CD4-positive, alpha-beta T cell treated with Interleukin-12 subunit alpha and Interleukin-12 subunit beta, for 1 hour (primary cell): ENCODE measurements around the gene RGR.
"Not testable (repeated sequence)": the region's sequence is repeated elsewhere in the genome, so short reads cannot be mapped to it uniquely, and the experiment has no call there.

ENCODE experiments used
- DNase-seq: peaks from one replicate; pipeline ENCODE4 v3.0.0-alpha.2; 2020

Gene RGR

GRCh38 chr10:84261236-84261915 lies 16.5 kb downstream of the RGR start:
- no peak for DNase-seq

GRCh38 chr10:84262190-84262956 lies 17.5 kb downstream of the RGR start:
- no peak for DNase-seq

DNA sequence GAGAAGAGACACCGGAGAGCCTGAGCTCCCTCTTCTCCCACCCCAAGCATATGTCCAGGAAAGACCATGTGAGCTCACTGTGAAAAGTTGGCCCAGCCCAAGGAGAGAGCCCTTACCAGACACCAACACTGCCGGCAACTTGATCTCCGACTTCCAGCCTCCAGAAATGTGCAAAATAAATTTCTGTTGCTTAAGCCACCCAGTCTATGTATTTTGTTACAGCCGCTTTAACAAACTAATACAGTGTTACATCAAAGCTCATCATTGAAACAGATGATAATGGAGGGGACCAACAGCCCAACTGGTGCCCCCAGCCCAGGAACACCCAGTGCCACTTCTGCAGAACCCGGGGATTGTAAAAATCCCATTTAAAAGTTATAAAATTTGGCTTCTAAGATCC lies 18.9 kb downstream of the RGR start:
- no peak for DNase-seq

DNA sequence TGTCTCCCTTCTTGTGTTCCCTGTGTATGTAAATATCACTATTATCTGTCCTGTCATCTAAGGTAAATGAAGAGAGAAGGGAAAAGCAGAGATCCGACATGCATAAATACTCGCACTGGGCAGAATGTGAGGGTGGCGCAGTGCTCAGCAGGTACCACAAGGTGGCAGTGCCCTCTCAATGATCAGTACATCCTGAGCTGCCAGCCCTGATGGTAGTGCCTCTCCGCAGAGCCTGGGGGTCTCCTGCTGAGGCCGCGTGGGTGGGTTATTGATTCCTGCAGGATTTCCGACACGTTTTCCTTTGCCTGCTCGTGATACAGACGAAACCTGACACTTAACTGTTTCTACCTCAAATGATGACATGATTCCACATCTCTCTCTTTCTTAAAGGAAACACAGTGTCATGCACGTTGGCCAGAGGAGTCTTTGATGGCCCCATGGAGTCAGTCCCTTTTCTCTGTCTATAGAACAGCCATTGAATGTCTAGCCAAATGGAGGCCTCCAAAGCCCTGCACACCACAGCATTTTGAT lies 19.8 kb downstream of the RGR start:
- peak; percentile 69 for DNase-seq

GRCh38 chr10:84265418-84265817 lies 20.6 kb downstream of the RGR start:
- no peak for DNase-seq

- peak; percentile 57 for DNase-seq
Measured at GRCh38 chr10:84267503-84268126, 22.8 kb downstream of the RGR start.

DNA sequence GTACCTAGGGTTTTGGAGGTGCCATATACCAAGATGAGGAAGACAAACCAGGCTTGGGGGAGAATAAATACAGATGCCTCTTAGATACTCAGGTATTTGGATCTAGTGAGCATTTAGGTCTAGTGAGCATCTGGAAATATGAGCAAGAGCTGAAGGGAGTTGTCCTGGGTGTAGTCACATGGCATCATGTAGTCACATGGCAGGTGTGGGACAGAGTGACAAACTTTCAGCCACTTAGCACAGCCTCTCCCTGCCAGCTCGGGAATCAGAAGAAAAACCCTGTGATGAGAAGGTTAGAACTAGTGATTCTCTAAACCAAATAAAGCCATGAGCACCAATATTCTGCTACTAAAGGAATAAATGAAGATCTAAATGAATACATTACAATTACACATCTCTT lies 24.3 kb downstream of the RGR start:
- no peak for DNase-seq

DNA sequence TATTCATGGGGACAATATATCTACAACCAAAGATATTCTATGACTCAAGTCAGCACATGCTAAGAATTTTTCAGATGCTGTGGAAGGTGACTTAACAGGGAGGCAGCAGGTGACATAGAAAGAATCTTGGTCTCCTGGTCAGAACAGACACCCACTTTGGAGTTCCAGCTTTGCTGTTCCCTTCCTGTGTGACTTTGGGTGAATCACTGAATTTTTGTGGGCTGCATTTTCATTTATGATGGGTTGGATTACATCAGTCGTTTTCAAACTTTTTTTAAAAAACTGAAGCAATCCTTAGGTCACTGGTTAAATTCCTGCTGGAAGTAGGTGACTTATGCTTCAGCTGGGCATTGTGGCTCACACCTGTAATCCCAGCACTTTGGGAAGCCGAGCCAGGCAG lies 24.9 kb downstream of the RGR start:
- no peak for DNase-seq

DNA sequence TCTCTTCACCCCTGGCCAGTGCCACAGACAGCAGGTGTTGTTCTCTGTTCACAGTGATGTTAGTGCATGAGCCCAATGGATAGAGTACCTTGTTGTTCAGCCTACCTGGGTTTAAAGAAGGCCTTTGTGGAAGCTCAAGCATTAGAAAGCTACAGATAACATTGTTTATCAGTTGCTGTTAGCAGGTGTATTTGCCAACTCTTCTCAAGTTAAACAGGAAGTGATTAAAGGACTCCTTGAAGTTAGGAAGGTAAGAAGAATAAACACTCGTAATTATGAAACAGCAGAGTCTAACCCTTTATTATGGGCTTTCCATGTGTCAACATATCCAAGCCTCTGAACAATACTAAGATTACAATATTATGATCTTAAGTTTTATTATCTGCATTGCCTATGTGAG lies 25.9 kb downstream of the RGR start:
- no peak for DNase-seq

GRCh38 chr10:84279876-84280475 lies 35.1 kb downstream of the RGR start:
- not testable (repeated sequence) for DNase-seq

DNA sequence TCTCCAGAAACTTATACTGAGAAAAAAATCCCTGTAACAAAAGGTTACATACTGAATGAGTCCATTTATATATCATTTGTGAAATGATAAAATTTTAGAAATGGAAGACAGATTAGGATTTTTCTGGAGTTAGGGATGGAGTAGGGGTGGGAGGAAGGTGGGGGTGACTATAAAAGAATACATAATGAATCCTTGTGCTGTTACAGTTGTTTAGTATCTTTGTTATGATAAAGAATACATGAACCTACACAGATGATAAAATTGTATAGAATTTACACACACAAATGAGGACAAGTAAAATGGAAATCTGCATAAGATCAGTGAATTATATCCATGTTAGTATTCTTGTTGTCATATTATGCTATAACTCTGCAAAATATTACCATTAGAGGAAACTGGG lies 41.8 kb downstream of the RGR start:
- DNase-seq, result no peak

DNA sequence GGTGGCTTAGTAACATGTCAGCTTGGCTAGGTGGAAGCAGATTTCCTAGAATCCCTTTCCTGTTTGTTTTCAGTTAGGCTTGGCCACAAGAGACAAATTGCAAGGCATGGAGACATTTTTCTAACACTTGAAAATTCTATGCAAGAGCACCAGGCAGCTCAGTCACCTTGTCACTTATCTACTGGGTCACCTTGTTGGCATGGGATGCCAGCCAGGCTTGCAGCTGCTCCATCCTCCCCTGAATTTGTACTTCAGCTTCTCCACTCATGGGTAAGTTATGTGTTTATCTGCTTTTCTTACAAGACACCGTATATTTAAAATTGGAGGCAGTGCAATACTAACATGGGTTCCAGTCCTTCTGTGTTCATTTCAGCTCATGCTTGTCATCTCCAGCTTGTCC lies 43.3 kb downstream of the RGR start:
- no peak for DNase-seq

DNA sequence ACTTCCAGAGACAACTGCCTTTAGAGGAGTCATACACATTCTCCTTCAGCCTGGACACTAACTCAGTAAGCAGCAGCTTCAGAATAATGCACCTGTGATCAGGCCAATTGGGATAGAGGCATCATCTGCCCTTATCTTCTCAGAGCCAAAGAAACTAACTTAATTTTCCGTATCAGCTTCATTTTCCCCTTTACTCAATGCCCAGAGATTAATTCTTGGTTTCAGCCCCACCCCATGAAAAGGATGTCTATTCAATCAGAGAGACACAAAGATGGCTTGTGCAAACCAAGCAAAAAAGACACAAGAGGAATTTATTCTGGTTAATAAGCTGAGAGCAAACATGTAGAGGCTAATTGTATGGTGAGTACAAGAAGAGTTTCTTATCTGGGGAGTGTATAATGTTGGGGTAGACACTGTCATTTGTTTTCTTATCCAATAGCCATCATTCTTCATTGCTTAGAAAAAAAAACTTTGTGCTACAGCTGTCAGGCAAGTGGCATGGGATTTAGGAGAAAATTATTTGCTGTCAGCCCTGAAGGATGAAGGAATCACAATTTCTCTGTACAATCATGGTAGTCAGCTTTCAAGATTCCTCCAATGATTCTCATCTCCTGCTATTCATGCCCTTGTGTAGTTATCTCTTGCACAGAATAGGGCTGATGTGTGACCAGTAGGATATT lies 44.8 kb downstream of the RGR start:
- no peak for DNase-seq

GRCh38 chr10:84290235-84290634 lies 45.4 kb downstream of the RGR start:
- DNase-seq, result no peak

- no peak for DNase-seq
Measured at GRCh38 chr10:84291384-84291783, 46.5 kb downstream of the RGR start.

DNA sequence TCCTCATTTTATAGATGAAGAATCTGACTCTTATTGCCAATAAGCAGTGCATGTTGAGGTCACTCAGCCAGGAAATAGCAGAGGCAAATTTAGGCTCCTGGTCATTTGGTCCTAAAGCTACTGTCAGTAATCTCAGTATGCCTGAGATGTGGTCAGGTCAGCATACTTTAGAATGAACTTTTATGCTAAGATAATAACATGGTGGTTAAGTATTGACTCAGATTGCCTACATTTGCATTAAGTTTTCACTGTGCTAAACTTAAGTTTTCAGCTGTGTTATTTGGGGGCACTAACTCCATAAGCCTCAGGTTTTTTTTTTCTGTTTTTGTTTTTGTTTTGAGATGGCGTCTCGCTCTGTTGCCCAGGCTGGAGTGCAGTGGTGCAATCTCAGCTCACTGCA lies 47.6 kb downstream of the RGR start:
- no peak for DNase-seq

- DNase-seq, result no peak
Measured at GRCh38 chr10:84293171-84293570, 48.3 kb downstream of the RGR start.

- DNase-seq, result no peak
Measured at GRCh38 chr10:84293574-84294016, 48.7 kb downstream of the RGR start.

GRCh38 chr10:84294766-84295447 lies 50.1 kb downstream of the RGR start:
- no peak for DNase-seq

- no peak for DNase-seq
Measured at GRCh38 chr10:84296091-84296981, 51.5 kb downstream of the RGR start.

GRCh38 chr10:84298057-84298456 lies 53.2 kb downstream of the RGR start:
- DNase-seq, result no peak
